A375 (cell line): ENCODE results near the gene GALNT2. TPM values are rescaled to one million over a fixed set of nuclear protein-coding genes. Genes with fewer than 3 reads are reported as not detected.

Source experiments
- total RNA-seq: library from RNA; depleted of rRNA; stranded (reverse); fragments of >200 nt; shearing (Covaris generic); gene quantifications from 2 replicates; pipeline ENCODE4 v1.2.3, GENCODE V29; 2014; rRNA removed

GALNT2 gene
- total RNA-seq: 136 and 145 TPM in 2 replicates

GRCh38 chr1:230066466-230067404 lies at the start of gene GALNT2:
Gene GALNT2, plus strand, starts transcription at chr1:230067238. Its CDS starts 43 bp downstream, at chr1:230067281.

